GM18517 (cell line): Measurements from ENCODE around the gene ZMAT5.

ENCODE experiments used
- ATAC-seq: cut with Tn5 transposase; IDR thresholded peaks from one replicate; pipeline ENCODE4 v1.9.1; 2021; ENCODE audit warnings: mild to moderate bottlenecking, moderate library complexity; ENCODE audit not compliant: unreplicated experiment

ZMAT5 gene

GRCh38 chr22:29787371-29787980 is 20.7 kb upstream of the ZMAT5 start:
- ATAC-seq = no peak

- ATAC-seq = no peak
Observed at GRCh38 chr22:29786031-29786430, 19.2 kb upstream of the ZMAT5 start.

GRCh38 chr22:29784451-29785361 is 17.9 kb upstream of the ZMAT5 start:
- ATAC-seq = no peak

DNA sequence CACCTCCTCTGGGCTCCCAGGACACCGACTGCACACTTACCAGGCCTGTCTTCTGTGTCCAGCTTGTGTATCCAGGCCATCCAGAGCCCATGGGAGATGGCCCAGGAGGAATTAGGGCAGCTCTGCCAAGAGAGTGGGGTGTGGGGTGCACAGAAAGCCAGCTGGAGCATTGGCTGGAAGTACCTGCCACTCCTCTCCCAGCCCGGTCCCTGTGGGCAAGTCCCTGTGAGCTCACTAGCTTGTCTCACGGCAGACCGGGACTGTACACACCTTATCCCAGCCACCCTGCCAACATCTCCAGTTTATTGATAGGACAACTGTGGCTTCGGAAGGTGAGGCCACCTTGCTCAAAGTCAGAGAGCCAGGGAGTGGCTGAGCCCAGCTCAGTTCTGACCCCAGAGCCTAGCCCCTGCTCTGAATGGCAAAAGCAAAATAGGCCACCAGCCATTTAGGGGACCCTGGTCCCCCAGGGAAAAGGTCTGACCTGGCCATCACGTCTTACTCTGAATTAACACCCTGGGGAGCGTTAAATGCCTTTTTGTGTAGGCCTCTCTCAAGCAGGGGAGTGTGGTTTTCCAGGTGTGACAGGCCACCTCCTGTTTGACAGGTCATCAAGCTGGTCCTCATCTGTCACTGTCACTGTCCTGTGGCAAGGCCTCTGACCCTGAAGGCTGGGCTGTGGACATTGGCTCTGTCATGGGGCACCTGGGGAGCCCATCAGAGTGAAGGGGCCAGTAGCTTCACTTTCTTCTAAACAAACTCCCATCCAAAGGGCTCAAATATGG is 15.4 kb upstream of the ZMAT5 start:
- ATAC-seq = no peak

DNA sequence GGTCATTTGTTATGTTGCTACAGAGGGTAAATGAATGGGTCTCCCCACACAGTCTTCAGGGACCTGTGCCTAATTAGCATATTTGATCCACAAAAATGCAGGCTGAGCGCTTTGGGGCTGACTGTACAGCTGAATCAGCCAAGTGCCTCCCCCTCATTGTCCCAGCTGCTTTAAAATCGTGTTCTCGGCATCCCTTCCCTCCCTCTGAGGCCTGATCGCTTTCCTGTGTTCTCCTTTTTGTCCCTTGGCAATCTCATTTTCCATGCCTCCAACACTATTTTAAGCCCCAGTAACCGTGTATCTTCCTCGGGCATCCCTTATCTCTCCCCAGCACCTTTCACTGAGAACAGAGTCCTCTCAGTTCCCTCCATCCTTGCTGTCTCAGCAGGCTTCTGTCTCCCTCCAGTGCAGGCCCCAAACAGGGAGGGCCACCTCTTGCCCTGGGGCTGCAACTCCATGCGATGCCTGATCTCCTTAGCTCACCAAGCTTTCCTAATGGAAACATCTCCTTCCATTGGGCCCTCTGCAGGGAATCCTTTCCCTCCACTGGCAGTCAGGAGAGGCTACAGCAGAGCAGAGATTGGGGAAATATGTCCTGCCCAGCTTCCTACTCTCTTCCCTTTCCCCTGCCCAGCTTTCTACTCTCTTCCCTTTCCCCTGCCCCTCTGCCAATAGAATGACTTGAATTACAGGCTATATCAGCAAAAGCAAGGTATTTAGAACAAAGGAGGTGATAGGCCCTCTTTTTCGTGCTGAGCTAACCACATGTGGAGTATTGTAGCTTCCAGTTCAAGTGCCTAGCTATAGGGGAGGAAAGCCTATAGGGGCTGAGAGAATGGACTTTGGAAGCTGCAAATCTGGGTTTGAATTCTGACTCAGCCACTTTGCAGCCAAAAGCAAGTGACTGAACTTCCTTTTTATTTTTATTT is 14.2 kb upstream of the ZMAT5 start:
- ATAC-seq = no peak

- no peak for ATAC-seq
Observed at GRCh38 chr22:29780220-29780619, 13.4 kb upstream of the ZMAT5 start.

- no peak for ATAC-seq
Observed at GRCh38 chr22:29773233-29773632, 6.4 kb upstream of the ZMAT5 start.

DNA sequence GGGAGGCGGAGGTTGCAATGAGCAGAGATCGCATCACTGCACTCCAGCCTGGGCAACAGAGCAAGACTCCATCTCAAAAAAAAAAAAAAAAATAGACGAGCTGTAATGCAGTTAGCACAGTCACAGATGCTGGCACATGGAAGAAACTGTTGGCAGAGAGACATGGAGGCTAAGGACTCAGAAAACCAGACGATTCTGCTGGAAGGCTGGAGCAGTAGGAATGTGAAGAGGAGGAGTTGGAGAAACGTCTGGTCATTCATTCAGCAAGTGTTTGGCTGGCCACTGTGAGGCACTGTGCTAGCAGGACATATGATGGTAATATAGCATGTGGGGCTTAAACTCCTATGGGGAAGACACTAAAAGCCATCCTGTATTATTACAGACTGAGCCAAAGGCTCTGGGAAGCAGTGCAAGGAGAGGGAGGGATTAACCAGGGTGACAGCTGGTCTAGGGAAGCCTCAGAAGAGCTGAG is 5.4 kb upstream of the ZMAT5 start:
- ATAC-seq = no peak

DNA sequence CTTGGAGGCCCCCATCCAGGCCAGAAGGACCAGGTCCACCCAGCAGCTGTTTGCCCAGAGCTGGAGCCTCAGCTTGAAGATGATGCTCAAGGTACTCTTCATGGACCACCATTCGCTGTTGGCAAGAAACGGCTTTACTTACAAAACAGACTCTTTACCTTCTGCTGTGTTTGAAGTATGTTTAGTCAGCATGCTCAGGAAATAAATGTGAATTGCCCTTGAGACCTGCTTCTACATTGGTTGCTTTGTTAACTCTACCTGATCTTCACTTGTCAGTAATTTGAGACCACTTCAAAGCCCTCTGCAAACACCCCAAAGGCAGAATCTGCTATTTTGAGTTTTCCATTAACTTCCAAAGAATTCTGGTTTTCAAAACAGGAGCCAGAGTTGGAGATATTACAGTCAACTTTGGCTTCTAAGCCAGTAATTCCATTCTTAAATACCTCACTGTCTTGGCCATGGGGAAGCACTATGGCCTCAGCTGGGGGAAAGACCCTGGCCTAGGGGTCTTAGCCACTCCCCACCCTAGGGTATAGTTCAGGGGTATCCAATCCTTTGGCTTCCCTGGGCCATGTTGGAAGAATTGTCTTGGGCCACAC is 3.0 kb upstream of the ZMAT5 start:
- ATAC-seq = no peak

DNA sequence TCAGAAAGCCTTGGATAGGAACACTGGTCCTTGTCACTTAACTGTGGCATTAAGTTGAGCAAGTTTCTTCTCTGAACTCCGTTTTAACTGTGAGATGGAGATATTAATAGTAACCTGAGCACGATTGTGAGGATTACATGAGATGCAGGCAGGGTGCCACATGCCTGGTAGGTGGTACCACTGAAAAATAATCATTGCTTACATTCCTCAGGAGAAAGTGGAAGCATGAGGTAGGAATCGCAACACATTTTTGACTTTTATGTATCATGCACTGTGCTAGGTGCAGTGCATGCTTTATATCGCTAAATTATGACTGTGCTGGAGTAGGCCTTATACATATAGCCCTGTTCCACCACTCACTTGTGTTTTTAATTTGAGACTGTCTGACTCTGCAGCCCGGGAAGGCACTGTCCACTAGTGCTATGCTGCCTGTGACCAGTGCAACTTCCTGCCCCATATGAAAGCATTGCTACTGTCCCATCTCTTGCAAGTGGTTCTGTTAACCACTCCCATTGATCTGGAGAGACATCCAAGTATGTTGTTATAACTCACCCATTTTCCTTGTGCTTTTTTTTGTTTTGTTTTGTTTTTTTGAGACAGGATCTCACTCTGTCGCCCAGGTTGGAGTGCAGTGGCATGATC is 1.4 kb upstream of the ZMAT5 start:
- no peak for ATAC-seq

DNA sequence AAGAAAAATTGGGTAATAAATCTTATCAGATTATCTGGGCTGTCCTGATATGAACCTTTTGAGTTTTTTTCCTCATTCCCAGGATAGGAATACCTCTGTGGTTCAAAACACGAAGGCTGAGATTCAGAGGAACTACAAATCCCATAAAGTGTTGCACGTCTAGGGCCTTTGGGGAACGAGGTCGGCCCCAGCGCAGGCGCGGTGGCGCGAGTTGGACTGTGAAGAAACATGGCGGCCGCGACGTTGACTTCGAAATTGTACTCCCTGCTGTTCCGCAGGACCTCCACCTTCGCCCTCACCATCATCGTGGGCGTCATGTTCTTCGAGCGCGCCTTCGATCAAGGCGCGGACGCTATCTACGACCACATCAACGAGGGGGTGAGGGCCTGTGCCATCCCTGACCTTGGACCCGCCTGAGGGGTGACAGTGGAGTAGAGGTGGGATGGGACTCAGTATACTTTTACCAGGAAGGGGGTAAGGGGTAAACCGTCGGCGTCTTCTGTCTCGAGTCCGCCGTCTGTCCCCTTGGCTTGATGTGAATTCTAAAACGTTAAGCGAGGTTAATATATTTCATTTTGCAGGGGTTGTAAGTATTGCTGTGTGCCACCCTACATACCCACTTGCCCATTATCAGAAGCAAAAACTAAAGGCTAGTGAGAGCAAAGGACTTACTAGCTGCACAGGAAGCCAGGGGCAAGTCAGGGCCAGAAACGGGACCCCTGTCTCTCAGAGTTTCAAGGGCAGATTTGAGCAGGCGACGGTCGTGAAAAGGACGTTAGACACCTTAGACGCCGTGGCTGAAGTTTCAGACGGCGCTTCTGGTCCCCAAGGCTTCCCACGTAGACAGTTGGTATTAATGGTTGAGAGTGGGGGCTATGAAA is 604 bp upstream of the ZMAT5 start, which contains the start of gene UQCR10:
UQCR10 (plus strand) TSS at position 199 of the 881 bp plus-strand sequence; CDS start at position 229, 30 bp downstream.
- peak; percentile 67 for ATAC-seq

- peak; percentile 17 for ATAC-seq
Observed at GRCh38 chr22:29765905-29766631, 739 bp downstream of the ZMAT5 start.

DNA sequence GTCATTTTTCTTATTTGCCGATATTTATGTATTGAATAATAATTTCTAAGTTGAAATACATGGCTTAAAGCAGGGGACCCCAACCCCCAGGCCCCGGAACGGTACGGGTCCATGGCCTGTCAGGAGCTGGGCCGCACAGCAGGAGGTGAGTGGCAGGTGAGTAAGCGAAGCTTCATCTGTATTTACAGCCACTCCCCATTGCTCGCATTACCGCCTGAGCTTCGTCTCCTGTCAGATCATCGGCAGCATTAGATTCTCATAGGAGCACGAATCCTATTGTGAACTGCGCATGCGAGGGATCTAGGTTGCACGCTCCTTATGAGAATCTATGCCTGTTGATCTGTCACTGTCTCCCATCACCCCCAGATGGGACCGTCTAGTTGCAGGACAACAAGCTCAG is 4.5 kb downstream of the ZMAT5 start:
- no peak for ATAC-seq

GRCh38 chr22:29758959-29759358 is 7.8 kb downstream of the ZMAT5 start:
- ATAC-seq = no peak

- no peak for ATAC-seq
Observed at GRCh38 chr22:29758068-29758622, 8.7 kb downstream of the ZMAT5 start.

- no peak for ATAC-seq
Observed at GRCh38 chr22:29757096-29757495, 9.7 kb downstream of the ZMAT5 start.

DNA sequence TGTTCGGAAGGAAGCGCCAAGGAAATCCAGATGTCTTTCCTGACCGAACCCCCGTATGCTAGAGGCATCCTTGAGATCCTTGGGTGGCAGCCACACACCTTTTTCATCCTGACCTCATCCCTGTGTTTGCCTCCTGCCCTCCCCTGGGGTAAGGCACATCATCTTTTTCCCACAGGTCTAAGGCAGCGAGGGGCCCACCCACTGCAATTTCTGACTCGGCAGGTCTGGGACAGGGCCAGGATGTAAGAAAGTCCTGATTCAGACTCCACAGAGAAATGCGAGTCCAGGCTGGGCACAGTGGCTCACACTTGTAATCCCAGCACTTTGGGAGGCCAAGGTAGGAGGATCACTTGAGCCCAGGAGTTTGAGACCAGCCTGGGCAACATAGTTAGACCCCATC is 10.5 kb downstream of the ZMAT5 start:
- ATAC-seq = no peak
